K562 (cell line): Measurements from ENCODE around the gene ALOXE3. TPM values are rescaled to one million over a fixed set of nuclear protein-coding genes. Genes with fewer than 3 reads are reported as not detected.

Experiments used
- ILF3 ChIP-seq: fragments of 450-650 bp; IDR thresholded peaks from 2 replicates; pipeline ENCODE4 v1.6.1; 2018; ENCODE audit warnings: antibody characterized with exemption, mild to moderate bottlenecking, moderate library complexity, borderline replicate concordance
- POLR2H ChIP-seq: IDR thresholded peaks from 2 replicates; pipeline ENCODE4 v1.6.1; 2016; ENCODE audit warnings: missing genetic modification characterization, low read depth, mild to moderate bottlenecking, control low read depth, missing compliant biosample characterization, moderate library complexity
- RFX7 ChIP-seq: fragments of 250-450 bp; sonication (Bioruptor Pico); IDR thresholded peaks from 2 replicates; pipeline ENCODE4 v1.5.1; 2021; ENCODE audit warnings: mild to moderate bottlenecking
- SMC3 ChIP-seq: conservative IDR thresholded peaks from 2 replicates; pipeline ENCODE4 v1.6.1; 2011; ENCODE audit warnings: low read depth, low read length, improper control_type of control experiment; ENCODE audit not compliant: insufficient read depth
- SPI1 ChIP-seq: IDR thresholded peaks from 2 replicates; pipeline ENCODE4 v1.6.1; 2011; ENCODE audit warnings: low read depth, low read length, control low read depth, borderline replicate concordance
- SRSF1 ChIP-seq: fragments of 200-400 bp; formaldehyde crosslinking; IDR thresholded peaks from 2 replicates; pipeline ENCODE4 v1.6.1; 2017; ENCODE audit warnings: mild to moderate bottlenecking, low read depth, low read length, moderate library complexity
- TEAD4 ChIP-seq, 2 experiments: sonication (generic) in 1 of 2; formaldehyde crosslinking in 1 of 2; IDR thresholded peaks; 2 replicates each; pipeline versions ENCODE4 v1.6.1 to v1.8.0; 2012 to 2022; ENCODE audit warnings: borderline replicate concordance in 1 of 2, inconsistent platforms in 1 of 2, low read length in 1 of 2, mild to moderate bottlenecking in 1 of 2, missing genetic modification reagents in 1 of 2
- ZBTB7A ChIP-seq: IDR thresholded peaks from 2 replicates; pipeline ENCODE4 v1.6.1; 2011; ENCODE audit warnings: low read depth, mild to moderate bottlenecking, low read length, moderate library complexity, borderline replicate concordance; ENCODE audit not compliant: control insufficient read depth
- ZNF592 ChIP-seq: fragments of 450-650 bp; IDR thresholded peaks from 2 replicates; pipeline ENCODE4 v1.6.1; 2017; ENCODE audit warnings: antibody characterized with exemption, mild to moderate bottlenecking
- ZNF668 ChIP-seq: fragments of 250-450 bp; sonication (Bioruptor Pico); IDR thresholded peaks from 2 replicates; pipeline ENCODE4 v1.8.0; 2022; ENCODE audit warnings: mild to moderate bottlenecking, inconsistent platforms
- ZNF764 ChIP-seq: fragments of 250-450 bp; sonication (Bioruptor Pico); IDR thresholded peaks from 2 replicates; pipeline ENCODE4 v1.4.0; 2020; ENCODE audit warnings: low read depth, mild to moderate bottlenecking, moderate library complexity
- ZNF79 ChIP-seq: fragments of 250-450 bp; sonication (Bioruptor Pico); IDR thresholded peaks from 2 replicates; pipeline ENCODE4 v1.4.0; 2020; ENCODE audit warnings: low read depth, mild to moderate bottlenecking, moderate library complexity
- polyA plus RNA-seq, 8 experiments: library from polyadenylated mRNA; depleted of rRNA in 4 of 8; stranded (reverse) in 5 of 8; unstranded in 3 of 8; fragments of >200 nt; fragmentation: Nextera tagmentation in 2 of 8; fragmentation: Illumina TruSeq in 1 of 8; extraction: Ambion mirVana in 2 of 8; extraction: Trizol in 1 of 8; gene quantifications; 2 replicates each; pipeline versions ENCODE4 v1.2.1 to v1.2.3, GENCODE V29; 2011 to 2014; ENCODE audit warnings: inconsistent platforms in 1 of 8, missing spikeins in 1 of 8
- total RNA-seq, 7 experiments: library from RNA; depleted of rRNA in 6 of 7; stranded (reverse); fragments of >200 nt in 6 of 7; fragmentation: Illumina TruSeq in 2 of 7; extraction: Trizol in 2 of 7; gene quantifications; 2 replicates each; pipeline versions ENCODE4 v1.2.1 to v1.2.3, GENCODE V29; 2011 to 2021; ENCODE audit warnings: low replicate concordance in 1 of 7

The ALOXE3 gene
- total and polyA plus RNA-seq, 9 of the 15 experiments (the other 6 are each of a cell fraction or from before 2014, with no cell fraction given), result 0.04 TPM; not detected in 8

- no peak for TF ChIP-seq SRSF1
- TF ChIP-seq TEAD4 (IDR thresholded peaks at IDR 0.05; ENCODE audit: low read length), result peak; percentile 73
- TF ChIP-seq TEAD4 (CRISPR knock-in tag; IDR thresholded peaks at IDR 0.05; ENCODE audit: borderline replicate concordance), result no peak
- TF ChIP-seq RFX7 (CRISPR knock-in tag), result no peak
- peak; percentile 82 for TF ChIP-seq ZNF592
- TF ChIP-seq ZNF764, result peak; percentile 69; the same call in 1 of the 2 replicates
- peak; percentile 99 for TF ChIP-seq POLR2H (tag)
- TF ChIP-seq ZBTB7A, result 0 out of 2 replicates have a peak, but pooled peaks have one; percentile 6
- TF ChIP-seq ILF3, result no peak
- 0 out of 2 replicates have a peak, but pooled peaks have one; percentile 12 for TF ChIP-seq ZNF79
- 0 out of 2 replicates have a peak, but pooled peaks have one; percentile 52 for TF ChIP-seq ZNF668
- peak; percentile 51 for TF ChIP-seq SMC3
- TF ChIP-seq SPI1, result no peak
Observed at GRCh38 chr17:8118769-8119580, 661 bp upstream of the ALOXE3 start (continued).
